Esophagus squamous epithelium (tissue), 5 donors: ENCODE results near the gene BIRC7. TPM values are rescaled to one million over a fixed set of nuclear protein-coding genes. Genes with fewer than 3 reads are reported as not detected.

Experiments
- DNase-seq: peaks from one replicate; lab custom pipeline; 2025; lab: John Stamatoyannopoulos, UW
- H3K27ac ChIP-seq, 4 donors: fragments of 200-600 bp; sonication (generic); one replicate each; pipeline ENCODE4 v1.5.1; 2016 to 2019; ENCODE audit warnings: mild to moderate bottlenecking in 1 of 4
- H3K27me3 ChIP-seq, 4 donors: fragments of 200-600 bp; sonication (generic); 1 replicate in 3 of 4; 2 replicates in 1 of 4; pipeline versions ENCODE4 v1.5.1 to v1.6.0; 2017 to 2021; ENCODE audit warnings: antibody characterized with exemption in 1 of 4
- H3K36me3 ChIP-seq, 3 donors: fragments of 200-600 bp; sonication (generic); one replicate each; pipeline ENCODE4 v1.5.1; 2016 to 2019
- H3K4me1 ChIP-seq, 3 donors: fragments of 200-600 bp; sonication (generic); one replicate each; pipeline ENCODE4 v1.5.1; 2017 to 2019
- H3K4me3 ChIP-seq, 4 donors: fragments of 200-600 bp; sonication (generic); 1 replicate in 3 of 4; 2 replicates in 1 of 4; pipeline ENCODE4 v1.5.1; 2016 to 2019; ENCODE audit warnings: mild to moderate bottlenecking in 2 of 4, moderate library complexity in 1 of 4
- H3K9me3 ChIP-seq, 3 donors: fragments of 200-600 bp; sonication (generic); one replicate each; pipeline ENCODE4 v1.5.1; 2016 to 2019
- CTCF ChIP-seq, 6 experiments: fragments of 450-650 bp in 4 of 6; fragments of 200-600 bp in 2 of 6; sonication (generic) in 2 of 6; IDR thresholded peaks; one replicate each; pipeline ENCODE4 v1.5.1; 2016 to 2019; ENCODE audit warnings: antibody characterized with exemption in 6 of 6, mild to moderate bottlenecking in 4 of 6, moderate library complexity in 4 of 6
- POLR2A ChIP-seq, 4 donors: fragments of 450-650 bp; IDR thresholded peaks; one replicate each; pipeline ENCODE4 v1.6.1; 2017; ENCODE audit warnings: antibody characterized with exemption in 4 of 4, mild to moderate bottlenecking in 4 of 4, moderate library complexity in 3 of 4
- WGBS, 2 donors: methylation state at CpG; one replicate each; pipeline ENCODE4 v1.1.5; 2018; 5-methylcytosine and 5-hydroxymethylcytosine counted together
- intact Hi-C: fragments of 100-400 bp; cut with DNase I; formaldehyde crosslinking; loops from one replicate; pipeline ENCODE4 v1.15.0; 2022
- total RNA-seq, 4 donors: library from RNA; depleted of rRNA; stranded (reverse); fragments of >200 nt; gene quantifications; one replicate each; pipeline ENCODE4 v1.1.0, GENCODE V29; 2016
- donor health status: DM: yes; HTN: yes; CAD: no.

The BIRC7 gene
- total RNA-seq, 4 donors from 2014 or later = 0.57 TPM; not detected in 3

- DNase-seq = no peak
- TF ChIP-seq POLR2A (IDR thresholded peaks at IDR 0.05) (no peak), CTCF (IDR thresholded peaks at IDR 0.05) (no peak)
- intact Hi-C loops = no loop called here
Observed at GRCh38 chr20:63264519-63264918, 28.8 kb downstream of the BIRC7 start.

GRCh38 chr20:63265891-63266515, 30.3 kb downstream of the BIRC7 start:
- intact Hi-C loops = no loop called here
- DNase-seq = no peak
- 53 to 84% methylated on average over 4 to 5 of the region's 12 CpGs for whole genome bisulfite sequencing, 2 donors
- Histone ChIP-seq H3K4me1 (peaks cover 0 to 9% (median 4%) of the 10 kb centered on the region in 3 donors), H3K27me3 (peaks cover 0 to 68% (median 0%) of the 10 kb centered on the region in 4 donors), H3K27ac (no peak overlapping the region), H3K9me3 (no peaks in the 10 kb centered on the region), H3K36me3 (no peaks in the 10 kb centered on the region), H3K4me3 (no peak overlapping the region)
- TF ChIP-seq POLR2A (IDR thresholded peaks at IDR 0.05) (no peak), CTCF (IDR thresholded peaks at IDR 0.05) (no peak)

More at GRCh38 chr20:63264519-63264918, 28.8 kb downstream of the BIRC7 start:
- H3K36me3 ChIP-seq = no peaks in the 10 kb centered on the region
- 0 to 32% methylated on average over 1 to 7 of the region's 14 CpGs for WGBS, 2 donors
- no peak overlapping the region for H3K27ac ChIP-seq
- H3K9me3 ChIP-seq = no peaks in the 10 kb centered on the region
- H3K4me1 ChIP-seq = peaks cover 0 to 9% (median 4%) of the 10 kb centered on the region in 3 donors
- peaks cover 0 to 82% (median 0%) of the 10 kb centered on the region in 4 donors for H3K27me3 ChIP-seq
- H3K4me3 ChIP-seq = no peak overlapping the region

DNA sequence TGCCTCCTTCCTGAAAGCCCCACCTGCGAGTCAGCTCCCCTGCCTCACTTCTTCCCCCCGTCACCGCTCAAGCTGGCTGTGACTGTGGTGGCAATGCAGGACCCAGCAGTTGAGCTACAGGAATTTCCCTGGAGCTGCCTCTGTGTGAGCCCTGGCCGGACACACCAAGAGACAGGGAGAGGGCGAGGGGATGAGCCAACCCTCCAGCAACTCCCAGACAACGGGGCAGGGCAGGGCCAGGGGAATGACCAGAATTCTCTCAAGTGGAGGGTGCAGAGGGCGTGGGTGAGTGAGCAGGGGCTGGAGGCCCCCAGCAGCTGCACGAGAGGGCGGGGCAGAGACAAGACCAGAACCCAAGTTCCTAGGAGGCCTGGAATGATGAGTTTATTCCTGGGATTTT, 32.0 kb downstream of the BIRC7 start:
- TF ChIP-seq POLR2A (IDR thresholded peaks at IDR 0.05) = no peak
- no peak for TF ChIP-seq CTCF (IDR thresholded peaks at IDR 0.05)
- intact Hi-C loops = no loop called here
- Histone ChIP-seq H3K9me3 (no peaks in the 10 kb centered on the region), H3K36me3 (no peaks in the 10 kb centered on the region), H3K4me1 (peaks cover 5 to 16% (median 8%) of the 10 kb centered on the region in 3 donors), H3K27ac (no peak overlapping the region), H3K27me3 (peaks cover 0 to 51% (median 0%) of the 10 kb centered on the region in 4 donors), H3K4me3 (no peak overlapping the region)
- WGBS, 2 donors = 80% methylated on average over 1 of the region's 9 CpGs; no CpG with 5 or more reads in 1 of the 2 donors
- no peak for DNase-seq

GRCh38 chr20:63268256-63268655, 32.6 kb downstream of the BIRC7 start:
- H3K27me3 ChIP-seq = peaks cover 0 to 45% (median 0%) of the 10 kb centered on the region in 4 donors
- intact Hi-C loops = no loop called here
- TF ChIP-seq POLR2A (IDR thresholded peaks at IDR 0.05) = no peak
- TF ChIP-seq CTCF (IDR thresholded peaks at IDR 0.05) = no peak
- 47 to 55% methylated on average over 3 to 6 of the region's 7 CpGs for whole genome bisulfite sequencing, 2 donors
- peaks cover 5 to 19% (median 8%) of the 10 kb centered on the region in 3 donors for H3K4me1 ChIP-seq
- H3K36me3 ChIP-seq = no peaks in the 10 kb centered on the region
- no peaks in the 10 kb centered on the region for H3K9me3 ChIP-seq
- H3K4me3 ChIP-seq = no peak overlapping the region
- DNase-seq = no peak
- no peak overlapping the region for H3K27ac ChIP-seq

- WGBS, 2 donors = 14 to 50% methylated on average over 5 to 12 of the region's 18 CpGs
- H3K4me1 ChIP-seq = peaks cover 9 to 25% (median 13%) of the 10 kb centered on the region in 3 donors
- H3K4me3 ChIP-seq = no peak overlapping the region
- H3K36me3 ChIP-seq = no peaks in the 10 kb centered on the region
- TF ChIP-seq CTCF (IDR thresholded peaks at IDR 0.05) (no peak), POLR2A (IDR thresholded peaks at IDR 0.05) (no peak)
- intact Hi-C loops = no loop called here
- peaks cover 0 to 39% (median 0%) of the 10 kb centered on the region in 4 donors for H3K27me3 ChIP-seq
- H3K9me3 ChIP-seq = no peaks in the 10 kb centered on the region
- no peak for DNase-seq
- no peak overlapping the region for H3K27ac ChIP-seq
Observed at GRCh38 chr20:63268671-63269439, 33.1 kb downstream of the BIRC7 start.
